K562 (cell line): ENCODE data around the gene DNM1. TPM values are rescaled to one million over a fixed set of nuclear protein-coding genes. Genes with fewer than 3 reads are reported as not detected.
A peak's percentile ranks its signal among the peaks of the same experiment; 100 is the strongest.

ENCODE experiments used
- BRCA1 ChIP-seq, 2 experiments: fragments of 450-650 bp in 1 of 2; sonication (generic) in 1 of 2; formaldehyde crosslinking in 1 of 2; IDR thresholded peaks; 2 replicates each; pipeline versions ENCODE4 v1.5.0 to v1.6.1; 2017 to 2020; ENCODE audit warnings: mild to moderate bottlenecking in 1 of 2, missing genetic modification reagents in 1 of 2
- EP400 ChIP-seq: fragments of 450-650 bp; IDR thresholded peaks from 2 replicates; pipeline ENCODE4 v1.6.1; 2017; ENCODE audit warnings: antibody characterized with exemption, mild to moderate bottlenecking, moderate library complexity
- HEY1 ChIP-seq: fragments of 250-450 bp; sonication (Bioruptor Pico); IDR thresholded peaks from 2 replicates; pipeline ENCODE4 v1.5.0; 2020; ENCODE audit warnings: mild to moderate bottlenecking, moderate library complexity, borderline replicate concordance
- HNRNPK ChIP-seq: fragments of 200-400 bp; formaldehyde crosslinking; IDR thresholded peaks from one replicate; pipeline ENCODE4 v1.6.1; 2018; ENCODE audit warnings: mild to moderate bottlenecking, low read depth, low read length; ENCODE audit not compliant: poor library complexity, severe bottlenecking
- KDM1A ChIP-seq, 2 experiments: fragments of 450-650 bp; IDR thresholded peaks; 2 replicates each; pipeline ENCODE4 v1.6.1; 2016; ENCODE audit warnings: mild to moderate bottlenecking in 2 of 2
- MXD1 ChIP-seq: fragments of 250-450 bp; sonication (Bioruptor Pico); IDR thresholded peaks from 2 replicates; pipeline ENCODE4 v1.8.0; 2021; ENCODE audit warnings: borderline replicate concordance, mild to moderate bottlenecking, moderate library complexity; ENCODE audit not compliant: poor library complexity, severe bottlenecking
- MYBL2 ChIP-seq, 2 experiments: fragments of 450-650 bp in 1 of 2; sonication (generic) in 1 of 2; formaldehyde crosslinking in 1 of 2; IDR thresholded peaks; 2 replicates each; pipeline versions ENCODE4 v1.6.1 to v1.8.1; 2017 to 2022; ENCODE audit warnings: borderline replicate concordance in 1 of 2, inconsistent platforms in 1 of 2, low read depth in 1 of 2, mild to moderate bottlenecking in 1 of 2, missing genetic modification reagents in 1 of 2, moderate library complexity in 1 of 2
- ZNF224 ChIP-seq: sonication (generic); formaldehyde crosslinking; IDR thresholded peaks from 2 replicates; pipeline ENCODE4 v1.8.0; 2022; ENCODE audit warnings: mild to moderate bottlenecking, missing genetic modification reagents
- ZNF311 ChIP-seq: fragments of 250-450 bp; sonication (Bioruptor Pico); IDR thresholded peaks from 2 replicates; pipeline ENCODE4 v1.4.0; 2020; ENCODE audit warnings: mild to moderate bottlenecking, moderate library complexity
- ZNF384 ChIP-seq: IDR thresholded peaks from 2 replicates; pipeline ENCODE4 v1.6.1; 2012; ENCODE audit warnings: low read depth, low read length, improper control_type of control experiment
- polyA plus RNA-seq, 8 experiments: library from polyadenylated mRNA; depleted of rRNA in 4 of 8; stranded (reverse) in 5 of 8; unstranded in 3 of 8; fragments of >200 nt; fragmentation: Nextera tagmentation in 2 of 8; fragmentation: Illumina TruSeq in 1 of 8; extraction: Ambion mirVana in 2 of 8; extraction: Trizol in 1 of 8; gene quantifications; 2 replicates each; pipeline versions ENCODE4 v1.2.1 to v1.2.3, GENCODE V29; 2011 to 2014; ENCODE audit warnings: inconsistent platforms in 1 of 8, missing spikeins in 1 of 8
- total RNA-seq, 7 experiments: library from RNA; depleted of rRNA in 6 of 7; stranded (reverse); fragments of >200 nt in 6 of 7; fragmentation: Illumina TruSeq in 2 of 7; extraction: Trizol in 2 of 7; gene quantifications; 2 replicates each; pipeline versions ENCODE4 v1.2.1 to v1.2.3, GENCODE V29; 2011 to 2021; ENCODE audit warnings: low replicate concordance in 1 of 7
- TF ChIP-seq, protein P1 (sequence below): fragments of 250-450 bp; sonication (Bioruptor Pico); IDR thresholded peaks from 2 replicates; pipeline ENCODE4 v1.4.0; 2020
- TF ChIP-seq, protein P2 (sequence below): fragments of 450-650 bp; IDR thresholded peaks from 2 replicates; pipeline ENCODE4 v1.6.1; 2016; ENCODE audit warnings: low read depth

DNM1 gene
- total and polyA plus RNA-seq, 9 of the 15 experiments (the other 6 are each of a cell fraction or from before 2014, with no cell fraction given): 0.39 to 23.1 (median 9.1) TPM

DNA sequence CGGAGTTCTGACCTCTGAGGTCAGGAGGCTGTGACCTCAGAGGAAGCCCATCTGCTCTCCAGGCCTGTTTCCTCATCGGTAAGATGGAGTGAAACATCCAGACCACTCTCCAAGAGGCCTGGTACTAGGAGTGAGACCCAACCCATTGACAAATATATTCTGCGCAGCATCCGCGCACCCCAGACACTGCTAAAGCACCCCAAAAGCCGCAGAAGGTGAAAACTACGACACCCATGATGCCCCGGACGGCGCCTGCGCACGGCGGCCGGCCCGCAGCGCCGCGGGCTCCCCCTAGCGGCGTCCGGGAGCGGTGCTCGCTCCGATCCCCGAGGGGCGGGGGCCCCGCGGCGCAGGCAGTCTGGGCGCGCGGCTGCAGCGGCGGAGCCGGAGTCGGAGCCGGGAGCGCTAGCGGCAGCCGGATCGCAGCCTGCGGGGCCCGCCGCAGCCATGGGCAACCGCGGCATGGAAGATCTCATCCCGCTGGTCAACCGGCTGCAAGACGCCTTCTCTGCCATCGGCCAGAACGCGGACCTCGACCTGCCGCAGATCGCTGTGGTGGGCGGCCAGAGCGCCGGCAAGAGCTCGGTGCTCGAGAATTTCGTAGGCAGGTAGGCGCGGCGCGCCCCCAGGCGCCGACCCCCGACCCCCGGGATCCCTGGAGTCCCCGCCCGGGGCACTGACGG lies at the start of gene DNM1 (continued):
- no peak for TF ChIP-seq MYBL2 (IDR thresholded peaks at IDR 0.05; ENCODE audit: low read depth)
- TF ChIP-seq MYBL2 (CRISPR knock-in tag; IDR thresholded peaks at IDR 0.05; ENCODE audit: borderline replicate concordance): no peak
- no peak for TF ChIP-seq BRCA1 (IDR thresholded peaks at IDR 0.05)
- TF ChIP-seq BRCA1 (CRISPR knock-in tag; IDR thresholded peaks at IDR 0.05): no peak
- no peak; the same call in 1 of the 2 replicates for TF ChIP-seq ZNF311 (CRISPR knock-in tag)
- no peak for TF ChIP-seq HEY1 (CRISPR knock-in tag)
- no peak for TF ChIP-seq EP400
- no peak for TF ChIP-seq KDM1A (IDR thresholded peaks at IDR 0.05)
- no peak for TF ChIP-seq ZNF224 (CRISPR knock-in tag)
- TF ChIP-seq, protein P1, sequence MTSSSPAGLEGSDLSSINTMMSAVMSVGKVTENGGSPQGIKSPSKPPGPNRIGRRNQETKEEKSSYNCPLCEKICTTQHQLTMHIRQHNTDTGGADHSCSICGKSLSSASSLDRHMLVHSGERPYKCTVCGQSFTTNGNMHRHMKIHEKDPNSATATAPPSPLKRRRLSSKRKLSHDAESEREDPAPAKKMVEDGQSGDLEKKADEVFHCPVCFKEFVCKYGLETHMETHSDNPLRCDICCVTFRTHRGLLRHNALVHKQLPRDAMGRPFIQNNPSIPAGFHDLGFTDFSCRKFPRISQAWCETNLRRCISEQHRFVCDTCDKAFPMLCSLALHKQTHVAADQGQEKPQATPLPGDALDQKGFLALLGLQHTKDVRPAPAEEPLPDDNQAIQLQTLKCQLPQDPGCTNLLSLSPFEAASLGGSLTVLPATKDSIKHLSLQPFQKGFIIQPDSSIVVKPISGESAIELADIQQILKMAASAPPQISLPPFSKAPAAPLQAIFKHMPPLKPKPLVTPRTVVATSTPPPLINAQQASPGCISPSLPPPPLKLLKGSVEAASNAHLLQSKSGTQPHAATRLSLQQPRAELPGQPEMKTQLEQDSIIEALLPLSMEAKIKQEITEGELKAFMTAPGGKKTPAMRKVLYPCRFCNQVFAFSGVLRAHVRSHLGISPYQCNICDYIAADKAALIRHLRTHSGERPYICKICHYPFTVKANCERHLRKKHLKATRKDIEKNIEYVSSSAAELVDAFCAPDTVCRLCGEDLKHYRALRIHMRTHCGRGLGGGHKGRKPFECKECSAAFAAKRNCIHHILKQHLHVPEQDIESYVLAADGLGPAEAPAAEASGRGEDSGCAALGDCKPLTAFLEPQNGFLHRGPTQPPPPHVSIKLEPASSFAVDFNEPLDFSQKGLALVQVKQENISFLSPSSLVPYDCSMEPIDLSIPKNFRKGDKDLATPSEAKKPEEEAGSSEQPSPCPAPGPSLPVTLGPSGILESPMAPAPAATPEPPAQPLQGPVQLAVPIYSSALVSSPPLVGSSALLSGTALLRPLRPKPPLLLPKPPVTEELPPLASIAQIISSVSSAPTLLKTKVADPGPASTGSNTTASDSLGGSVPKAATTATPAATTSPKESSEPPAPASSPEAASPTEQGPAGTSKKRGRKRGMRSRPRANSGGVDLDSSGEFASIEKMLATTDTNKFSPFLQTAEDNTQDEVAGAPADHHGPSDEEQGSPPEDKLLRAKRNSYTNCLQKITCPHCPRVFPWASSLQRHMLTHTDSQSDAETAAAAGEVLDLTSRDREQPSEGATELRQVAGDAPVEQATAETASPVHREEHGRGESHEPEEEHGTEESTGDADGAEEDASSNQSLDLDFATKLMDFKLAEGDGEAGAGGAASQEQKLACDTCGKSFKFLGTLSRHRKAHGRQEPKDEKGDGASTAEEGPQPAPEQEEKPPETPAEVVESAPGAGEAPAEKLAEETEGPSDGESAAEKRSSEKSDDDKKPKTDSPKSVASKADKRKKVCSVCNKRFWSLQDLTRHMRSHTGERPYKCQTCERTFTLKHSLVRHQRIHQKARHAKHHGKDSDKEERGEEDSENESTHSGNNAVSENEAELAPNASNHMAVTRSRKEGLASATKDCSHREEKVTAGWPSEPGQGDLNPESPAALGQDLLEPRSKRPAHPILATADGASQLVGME: no peak; the same call in none of the 2 replicates
- peak; percentile 44; the same call in 1 of the 2 replicates for TF ChIP-seq ZNF384
- TF ChIP-seq HNRNPK: no peak
- TF ChIP-seq MXD1 (CRISPR knock-in tag): peak; percentile 59
- TF ChIP-seq, protein P2, sequence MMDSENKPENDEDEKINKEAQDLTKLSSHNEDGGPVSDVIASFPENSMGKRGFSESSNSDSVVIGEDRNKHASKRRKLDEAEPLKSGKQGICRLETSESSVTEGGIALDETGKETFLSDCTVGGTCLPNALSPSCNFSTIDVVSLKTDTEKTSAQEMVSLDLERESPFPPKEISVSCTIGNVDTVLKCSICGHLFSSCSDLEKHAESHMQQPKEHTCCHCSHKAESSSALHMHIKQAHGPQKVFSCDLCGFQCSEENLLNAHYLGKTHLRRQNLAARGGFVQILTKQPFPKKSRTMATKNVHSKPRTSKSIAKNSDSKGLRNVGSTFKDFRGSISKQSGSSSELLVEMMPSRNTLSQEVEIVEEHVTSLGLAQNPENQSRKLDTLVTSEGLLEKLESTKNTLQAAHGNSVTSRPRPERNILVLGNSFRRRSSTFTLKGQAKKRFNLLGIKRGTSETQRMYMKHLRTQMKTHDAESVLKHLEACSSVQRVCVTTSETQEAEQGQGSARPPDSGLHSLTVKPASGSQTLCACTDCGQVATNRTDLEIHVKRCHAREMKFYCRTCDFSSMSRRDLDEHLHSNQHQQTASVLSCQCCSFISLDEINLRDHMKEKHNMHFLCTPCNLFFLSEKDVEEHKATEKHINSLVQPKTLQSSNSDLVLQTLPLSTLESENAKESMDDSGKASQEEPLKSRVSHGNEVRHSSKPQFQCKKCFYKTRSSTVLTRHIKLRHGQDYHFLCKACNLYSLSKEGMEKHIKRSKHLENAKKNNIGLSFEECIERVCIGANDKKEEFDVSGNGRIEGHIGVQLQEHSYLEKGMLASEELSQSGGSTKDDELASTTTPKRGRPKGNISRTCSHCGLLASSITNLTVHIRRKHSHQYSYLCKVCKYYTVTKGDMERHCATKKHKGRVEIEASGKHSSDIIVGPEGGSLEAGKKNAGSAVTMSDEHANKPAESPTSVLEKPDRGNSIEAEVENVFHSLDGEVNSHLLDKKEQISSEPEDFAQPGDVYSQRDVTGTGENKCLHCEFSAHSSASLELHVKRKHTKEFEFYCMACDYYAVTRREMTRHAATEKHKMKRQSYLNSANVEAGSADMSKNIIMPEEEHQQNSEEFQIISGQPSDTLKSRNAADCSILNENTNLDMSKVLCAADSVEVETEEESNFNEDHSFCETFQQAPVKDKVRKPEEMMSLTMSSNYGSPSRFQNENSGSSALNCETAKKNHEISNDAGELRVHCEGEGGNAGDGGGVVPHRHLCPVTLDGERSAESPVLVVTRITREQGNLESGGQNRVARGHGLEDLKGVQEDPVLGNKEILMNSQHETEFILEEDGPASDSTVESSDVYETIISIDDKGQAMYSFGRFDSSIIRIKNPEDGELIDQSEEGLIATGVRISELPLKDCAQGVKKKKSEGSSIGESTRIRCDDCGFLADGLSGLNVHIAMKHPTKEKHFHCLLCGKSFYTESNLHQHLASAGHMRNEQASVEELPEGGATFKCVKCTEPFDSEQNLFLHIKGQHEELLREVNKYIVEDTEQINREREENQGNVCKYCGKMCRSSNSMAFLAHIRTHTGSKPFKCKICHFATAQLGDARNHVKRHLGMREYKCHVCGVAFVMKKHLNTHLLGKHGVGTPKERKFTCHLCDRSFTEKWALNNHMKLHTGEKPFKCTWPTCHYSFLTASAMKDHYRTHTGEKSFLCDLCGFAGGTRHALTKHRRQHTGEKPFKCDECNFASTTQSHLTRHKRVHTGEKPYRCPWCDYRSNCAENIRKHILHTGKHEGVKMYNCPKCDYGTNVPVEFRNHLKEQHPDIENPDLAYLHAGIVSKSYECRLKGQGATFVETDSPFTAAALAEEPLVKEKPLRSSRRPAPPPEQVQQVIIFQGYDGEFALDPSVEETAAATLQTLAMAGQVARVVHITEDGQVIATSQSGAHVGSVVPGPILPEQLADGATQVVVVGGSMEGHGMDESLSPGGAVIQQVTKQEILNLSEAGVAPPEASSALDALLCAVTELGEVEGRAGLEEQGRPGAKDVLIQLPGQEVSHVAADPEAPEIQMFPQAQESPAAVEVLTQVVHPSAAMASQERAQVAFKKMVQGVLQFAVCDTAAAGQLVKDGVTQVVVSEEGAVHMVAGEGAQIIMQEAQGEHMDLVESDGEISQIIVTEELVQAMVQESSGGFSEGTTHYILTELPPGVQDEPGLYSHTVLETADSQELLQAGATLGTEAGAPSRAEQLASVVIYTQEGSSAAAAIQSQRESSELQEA: no peak
